Raji (cell line): ENCODE data around the gene TOX3.

Experiments used
- POLR2A ChIP-seq: IDR thresholded peaks from 2 replicates; pipeline ENCODE4 v1.6.1; 2011; ENCODE audit warnings: low read depth, low read length, control low read depth; ENCODE audit not compliant: insufficient read depth

The TOX3 gene

DNA sequence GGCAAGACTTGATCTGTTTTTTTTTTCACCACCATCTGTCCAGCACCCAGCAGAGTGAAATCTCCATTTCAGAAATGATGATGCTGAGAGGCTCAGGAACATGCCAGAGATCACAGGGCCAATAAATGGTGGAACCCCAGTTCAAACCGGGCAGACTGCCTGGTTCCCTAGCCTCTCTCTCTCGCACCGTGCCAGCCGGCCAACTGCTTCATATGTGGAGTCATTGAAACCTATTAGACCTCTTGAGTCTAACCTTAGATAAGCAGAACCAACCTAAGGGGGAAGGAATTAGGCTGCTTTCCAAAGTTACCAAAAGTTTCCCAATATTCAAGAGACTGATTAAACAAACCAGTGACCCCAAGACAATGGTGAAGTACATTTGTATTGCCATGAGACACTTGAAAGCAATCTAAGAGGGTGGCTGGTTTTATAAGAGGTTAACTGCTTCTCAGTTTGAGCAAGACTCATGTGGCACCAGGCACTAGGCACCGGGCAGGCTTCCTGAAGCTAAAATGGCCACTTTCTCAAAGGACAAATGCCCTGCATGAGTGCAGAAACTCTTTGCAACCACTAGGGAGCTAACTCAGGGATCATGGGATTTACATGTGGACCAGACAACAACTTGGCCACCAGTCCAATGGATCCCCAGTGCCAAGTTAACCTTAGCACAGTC lies 18.4 kb downstream of the TOX3 start:
- TF ChIP-seq POLR2A, result no peak

DNA sequence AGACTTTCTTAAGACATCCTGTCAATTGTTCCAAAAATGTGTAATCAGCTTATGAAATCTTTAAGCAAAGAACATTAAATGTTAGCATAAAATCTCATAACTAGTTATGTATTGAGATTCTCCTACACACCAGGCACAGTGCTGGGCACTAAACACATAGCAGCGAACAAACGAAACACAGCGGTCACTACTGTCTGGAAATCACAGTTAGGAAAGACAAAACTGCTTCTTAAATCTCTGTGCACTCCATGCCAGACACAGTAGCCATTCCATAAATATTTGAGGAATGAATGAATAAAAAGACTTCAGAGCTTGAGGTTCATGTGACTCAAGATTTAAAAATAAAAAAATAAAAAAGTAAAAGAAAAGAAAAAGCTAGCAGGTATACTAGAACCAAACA lies 20.1 kb downstream of the TOX3 start:
- no peak for TF ChIP-seq POLR2A

DNA sequence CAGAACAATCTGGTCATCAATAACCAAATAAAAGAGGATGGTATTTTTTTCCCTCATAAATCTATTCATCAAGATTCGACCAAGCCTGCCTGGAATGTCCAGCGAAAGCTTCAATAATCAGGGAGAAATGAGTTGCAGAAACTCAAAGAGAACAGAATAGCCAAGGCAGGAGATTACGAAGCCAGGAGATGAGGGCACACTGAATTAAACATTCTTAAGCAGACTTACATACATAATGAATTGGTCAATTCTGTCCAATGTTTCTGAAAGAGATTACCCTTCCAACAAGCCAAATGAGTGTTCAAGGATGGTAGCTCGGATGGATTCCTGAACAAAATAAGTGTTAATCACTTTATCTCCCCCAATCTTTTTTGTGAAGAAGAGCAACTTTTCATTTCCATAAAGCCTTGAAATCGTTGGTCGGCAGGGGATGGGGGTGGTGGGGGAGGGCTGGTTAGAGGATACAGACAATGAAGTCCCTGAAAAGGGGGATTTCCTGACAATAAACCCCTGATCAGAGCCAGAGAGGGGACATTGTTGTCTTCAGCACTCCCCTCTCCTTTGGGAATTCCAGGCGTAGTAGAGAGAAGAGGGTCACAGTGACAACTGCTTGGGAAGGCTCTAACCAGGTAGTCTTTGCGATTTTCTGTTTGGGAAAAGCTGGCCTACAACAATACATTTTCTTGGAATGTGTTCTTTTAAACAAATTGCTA lies 20.7 kb downstream of the TOX3 start:
- TF ChIP-seq POLR2A, result no peak

DNA sequence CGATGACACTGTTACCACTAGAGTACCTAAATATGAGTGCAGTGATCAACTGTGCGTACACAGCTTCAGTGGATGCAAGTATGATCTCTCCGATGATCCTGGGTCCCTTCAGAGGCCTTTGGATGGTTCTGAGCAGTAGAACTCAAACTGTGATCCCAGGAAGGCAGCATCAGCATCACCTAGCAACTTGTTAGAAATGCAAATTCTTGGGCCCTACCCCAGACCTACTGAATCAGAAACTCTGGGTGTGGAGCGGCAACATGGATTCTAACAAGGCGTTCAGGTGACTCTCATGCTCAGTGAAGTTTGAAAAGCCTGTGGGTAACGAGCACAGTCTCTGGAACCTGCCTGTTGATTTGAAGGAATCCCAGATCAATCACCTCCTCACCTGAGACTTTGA lies 25.4 kb downstream of the TOX3 start:
- TF ChIP-seq POLR2A, result no peak

DNA sequence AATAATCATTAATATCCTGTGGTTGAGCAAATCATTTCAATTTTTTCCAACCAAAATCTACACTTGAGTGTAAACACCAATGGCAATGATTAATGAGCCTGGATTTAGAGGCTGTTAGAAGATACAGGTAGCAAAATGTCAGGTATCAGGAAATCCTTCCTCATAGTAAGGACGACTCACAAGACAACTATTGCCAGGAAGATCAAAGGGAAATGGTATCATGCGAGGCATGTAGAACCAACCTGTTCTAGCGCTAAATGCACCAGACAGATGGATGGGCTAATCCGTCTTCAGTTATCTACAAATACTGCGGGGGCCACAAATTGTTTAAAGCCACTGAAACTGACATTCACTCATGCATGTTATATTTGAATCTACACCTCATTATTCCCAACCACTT lies 28.1 kb downstream of the TOX3 start:
- no peak for TF ChIP-seq POLR2A

DNA sequence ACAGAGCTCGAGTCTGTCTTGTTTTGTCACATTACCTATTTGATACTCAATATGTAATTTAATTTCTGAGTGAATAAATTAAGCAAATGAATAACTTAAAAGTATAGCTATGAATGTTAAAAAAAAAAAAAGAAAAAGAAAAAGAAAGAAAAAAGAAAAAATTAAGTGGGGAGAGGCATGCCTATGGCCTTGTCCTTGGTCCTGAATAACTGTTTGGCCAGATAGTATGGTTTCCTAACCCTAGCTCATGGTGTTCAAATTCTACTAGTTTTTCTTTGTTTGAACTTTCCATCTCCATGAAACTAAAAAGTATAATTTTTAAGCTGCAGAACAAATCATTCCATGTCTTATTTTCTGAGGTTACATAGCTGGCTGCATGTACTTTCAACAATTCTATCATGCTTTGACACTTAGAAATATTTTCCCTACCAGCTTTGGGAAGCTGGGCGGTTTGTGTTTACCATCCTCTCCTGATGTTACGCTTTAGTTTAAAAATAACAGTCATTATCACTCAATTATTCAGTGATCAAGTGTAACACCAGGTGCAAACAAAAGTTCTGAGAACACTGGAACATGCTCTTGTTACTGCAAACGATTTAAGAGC lies 31.8 kb downstream of the TOX3 start:
- TF ChIP-seq POLR2A, result no peak

DNA sequence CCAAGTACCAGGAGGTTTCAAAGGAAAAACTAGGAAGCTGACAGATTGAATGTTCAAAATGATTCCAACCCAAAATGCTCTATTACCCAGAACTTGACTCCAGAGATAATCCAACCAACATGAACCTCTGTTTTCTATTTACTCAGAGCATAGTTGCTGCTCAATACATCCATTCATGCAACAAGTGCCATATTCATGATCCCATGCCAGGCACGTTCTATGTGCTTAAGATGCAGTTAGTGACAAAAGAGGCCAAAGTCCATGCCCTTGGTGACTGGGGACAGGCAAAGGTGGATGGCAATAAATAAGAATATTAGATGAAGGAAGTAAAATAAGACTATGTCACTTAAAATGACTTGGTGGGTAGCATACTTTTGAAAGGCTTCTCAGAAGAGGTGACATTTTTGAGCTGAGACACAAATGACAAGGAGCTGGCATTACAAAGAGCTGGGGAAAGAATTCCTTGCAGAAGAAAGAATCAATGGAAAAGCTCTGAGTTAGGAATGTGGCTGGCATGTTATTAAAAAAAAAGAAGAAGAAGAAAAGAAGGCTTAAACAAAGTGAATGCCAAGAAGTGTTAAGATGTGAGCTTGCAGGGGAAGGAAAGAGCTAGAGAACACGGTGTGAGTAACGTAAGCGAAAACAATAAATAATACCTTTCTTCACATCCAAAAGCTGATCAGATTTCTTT lies 34.5 kb downstream of the TOX3 start:
- TF ChIP-seq POLR2A, result no peak

DNA sequence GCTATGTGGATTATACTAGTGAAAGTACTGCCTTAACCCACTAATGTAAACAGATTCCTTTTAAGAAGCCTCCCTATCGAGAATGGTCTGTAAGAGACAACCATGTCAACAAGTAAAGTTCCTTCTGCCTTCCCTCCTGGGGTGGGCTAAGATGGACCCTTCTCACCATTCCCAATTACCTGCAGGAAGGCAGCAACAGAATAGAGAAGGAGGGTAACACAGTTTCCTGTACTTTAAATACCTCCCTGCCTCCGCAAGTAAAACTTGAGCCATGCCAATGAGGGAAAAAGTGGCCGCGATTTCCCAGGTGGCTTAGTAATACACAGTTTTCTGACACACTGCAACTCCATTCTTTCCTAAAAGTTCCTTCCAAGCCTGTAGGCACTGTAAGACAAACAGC lies 45.2 kb downstream of the TOX3 start:
- no peak for TF ChIP-seq POLR2A

DNA sequence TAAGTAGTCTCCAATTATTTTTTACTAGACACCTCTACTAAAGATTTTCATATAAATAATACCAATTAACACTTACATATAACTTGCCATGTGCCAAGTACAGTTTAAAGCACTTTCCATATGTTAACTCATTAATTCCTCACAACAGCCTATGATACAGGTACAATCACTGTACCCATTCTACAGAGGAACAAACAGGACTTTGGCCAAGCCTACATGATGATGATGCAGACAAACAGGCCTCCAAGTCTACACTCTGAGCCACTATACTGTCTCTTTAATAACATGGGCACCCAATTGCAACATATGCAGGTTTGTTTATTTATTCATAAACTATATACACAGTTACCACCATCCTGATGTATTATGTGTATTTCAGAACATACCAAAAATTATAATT lies 46.0 kb downstream of the TOX3 start:
- no peak for TF ChIP-seq POLR2A

DNA sequence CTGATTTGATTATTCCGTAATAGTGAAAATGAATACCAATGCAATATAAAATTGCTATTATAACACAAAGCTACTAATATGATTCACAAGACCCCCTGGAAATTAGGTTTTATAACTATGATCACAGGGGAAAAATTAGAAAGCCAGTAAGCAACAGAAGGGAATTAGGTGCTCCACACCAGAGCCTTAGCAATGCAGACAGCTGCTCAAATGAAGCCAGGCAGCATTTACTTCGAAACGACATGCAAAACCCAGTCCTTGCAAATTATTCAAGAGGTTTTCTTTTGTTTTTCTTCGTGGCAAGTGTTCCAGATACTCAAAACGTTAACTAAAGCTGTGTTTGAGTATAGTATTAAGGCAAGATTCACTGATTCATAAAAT lies 47.9 kb downstream of the TOX3 start:
- TF ChIP-seq POLR2A, result no peak

DNA sequence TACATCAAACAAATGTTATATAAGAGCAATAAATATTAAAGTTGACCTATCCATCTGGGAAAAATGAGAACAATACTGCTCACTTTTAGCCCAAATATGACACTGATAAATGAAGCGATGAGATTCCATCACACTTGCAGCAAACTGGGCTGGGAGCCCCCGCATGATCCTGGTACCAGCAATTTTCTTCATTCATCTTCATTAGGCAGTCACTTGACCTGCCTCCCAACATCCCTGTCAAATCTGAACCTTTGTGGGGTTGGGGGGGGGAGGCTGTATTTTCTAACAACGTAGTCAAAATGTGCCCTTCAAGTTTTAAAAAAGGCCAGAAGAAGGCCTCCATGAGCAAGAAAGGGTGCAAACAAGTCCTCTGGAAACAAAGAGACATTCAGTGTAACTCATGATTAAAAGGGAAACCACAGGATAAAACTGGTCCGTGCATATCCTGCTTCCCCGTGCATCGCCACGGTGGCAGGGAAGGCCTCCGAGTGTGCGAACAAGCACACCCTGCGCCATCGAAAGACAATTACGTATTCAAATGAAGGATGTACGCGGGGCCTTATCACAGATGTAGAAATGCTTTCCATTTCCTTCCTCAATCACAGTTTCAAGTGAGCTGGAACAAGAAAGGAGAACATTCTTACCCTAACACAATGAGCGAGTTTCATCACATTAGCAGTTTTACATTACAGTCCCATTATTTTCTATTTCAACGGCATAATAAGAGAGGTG lies 48.4 kb downstream of the TOX3 start:
- no peak for TF ChIP-seq POLR2A

DNA sequence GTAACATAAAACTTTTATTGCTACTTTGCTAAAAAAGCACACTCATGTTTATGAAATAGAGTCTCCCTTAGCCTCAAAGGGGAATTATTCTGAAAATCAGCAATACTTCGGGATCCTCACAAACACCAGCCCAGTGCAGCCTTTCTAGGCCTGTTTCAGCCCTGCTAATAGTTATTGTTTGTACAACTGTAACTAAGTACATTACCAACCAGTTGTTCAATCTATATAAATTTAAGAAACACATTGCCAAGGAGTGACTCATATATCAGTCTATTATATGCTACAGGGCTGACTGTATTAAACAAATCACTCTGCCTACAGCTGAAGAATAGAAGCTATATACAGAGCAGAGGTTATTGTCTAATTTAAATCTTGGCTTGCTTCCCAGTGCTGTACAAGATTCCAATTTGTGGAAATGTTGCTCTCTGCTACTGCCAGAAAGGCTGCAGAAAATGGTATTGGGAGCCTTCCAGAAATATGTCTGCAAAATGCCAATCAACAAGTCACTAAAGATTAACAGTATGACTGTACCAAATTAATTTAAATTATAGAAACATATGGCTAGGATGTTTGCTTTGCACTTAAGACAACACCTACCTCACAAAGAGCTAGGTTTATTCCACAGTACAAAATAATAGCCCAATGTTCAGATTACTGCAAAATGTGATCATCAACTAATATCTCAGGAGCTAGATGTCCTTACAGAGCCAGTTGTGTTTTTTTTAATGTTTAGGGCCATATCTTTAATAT lies 49.7 kb downstream of the TOX3 start:
- TF ChIP-seq POLR2A, result no peak

DNA sequence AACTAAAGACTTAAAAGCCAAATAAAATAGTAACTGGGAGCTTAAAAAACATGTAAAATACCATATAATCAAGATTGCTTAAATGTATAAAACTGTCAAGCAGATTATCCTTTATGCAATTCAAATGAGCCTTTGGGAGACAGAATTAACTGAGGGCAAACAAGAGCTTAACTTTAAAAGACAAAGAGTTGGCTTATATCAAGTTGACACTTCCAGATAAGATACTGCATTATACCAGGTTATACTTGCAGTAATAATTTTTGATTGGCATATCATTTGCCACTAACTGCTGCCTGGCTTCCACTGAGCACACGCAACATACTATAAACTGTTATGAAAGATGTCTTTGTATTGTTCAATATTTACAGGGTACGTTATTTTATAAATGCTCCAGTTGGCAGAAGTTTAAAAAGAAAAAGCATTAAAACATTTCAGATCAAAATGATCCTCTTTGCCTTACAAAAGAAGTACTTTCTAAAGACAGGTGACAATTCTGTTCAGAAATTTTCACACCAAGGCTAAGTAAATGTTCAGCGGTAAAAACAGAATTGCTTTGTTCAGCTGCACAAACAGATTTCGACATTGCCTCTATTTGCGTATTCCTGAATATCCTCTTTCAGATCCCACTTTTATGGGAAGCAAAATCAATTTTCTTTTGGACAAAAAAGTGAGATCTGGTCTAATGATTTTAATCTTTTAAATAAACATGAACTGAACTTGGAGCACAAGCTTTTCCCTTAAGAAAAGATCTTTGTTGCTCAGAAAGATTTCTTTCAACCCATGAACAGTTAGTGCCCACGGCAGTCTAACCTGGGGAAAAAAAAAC lies 50.7 kb downstream of the TOX3 start:
- no peak for TF ChIP-seq POLR2A

DNA sequence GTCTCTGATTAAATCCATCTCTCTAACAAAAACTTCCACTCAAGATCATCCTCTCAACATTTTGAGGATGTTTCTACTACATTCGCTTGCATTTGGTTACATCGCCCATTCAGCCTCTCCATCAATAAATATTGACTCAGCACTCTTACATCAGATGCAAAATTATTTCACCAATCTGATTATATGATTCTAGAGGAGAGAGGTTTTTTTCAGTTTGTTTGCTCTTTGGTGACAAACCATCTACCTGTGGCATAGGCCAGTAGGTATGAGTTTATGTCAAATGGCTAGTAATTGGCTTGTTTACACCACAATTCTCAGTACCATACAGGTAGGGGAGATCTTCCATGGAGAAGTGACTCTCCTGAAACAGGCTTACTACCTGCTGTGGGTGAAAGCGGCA lies 52.3 kb downstream of the TOX3 start:
- TF ChIP-seq POLR2A, result no peak

DNA sequence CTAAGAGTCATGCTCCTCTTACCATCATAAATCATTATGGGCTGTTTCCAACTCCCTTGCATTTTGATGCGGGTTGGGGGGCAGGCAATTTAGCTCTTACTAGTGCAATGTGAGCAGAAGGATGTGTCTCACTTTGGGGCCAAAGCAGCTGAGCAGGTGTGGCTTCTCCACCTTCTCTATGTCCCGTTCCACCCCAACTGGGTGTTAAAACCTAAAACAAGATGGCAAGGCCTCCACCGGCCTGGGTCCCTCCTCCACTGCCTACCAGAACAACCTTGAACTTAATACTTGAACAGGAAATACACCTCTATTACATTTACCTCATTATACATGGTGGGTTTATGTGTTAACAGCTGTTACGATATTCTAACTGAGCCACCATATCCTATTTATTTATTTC lies 52.8 kb downstream of the TOX3 start:
- no peak for TF ChIP-seq POLR2A
